Stimulated activated CD4-positive, alpha-beta T cell treated with anti-CD3 and anti-CD28 coated beads, Interleukin-15, amount 100 ng/mL, for 48 hours (primary cell): Measurements from ENCODE around the gene IRX2.

Source experiments
- DNase-seq, 2 donors: peaks; one replicate each; pipeline ENCODE4 v3.0.0-alpha.2; 2020; ENCODE audit warnings: low read depth in 2 of 2

Gene IRX2

DNA sequence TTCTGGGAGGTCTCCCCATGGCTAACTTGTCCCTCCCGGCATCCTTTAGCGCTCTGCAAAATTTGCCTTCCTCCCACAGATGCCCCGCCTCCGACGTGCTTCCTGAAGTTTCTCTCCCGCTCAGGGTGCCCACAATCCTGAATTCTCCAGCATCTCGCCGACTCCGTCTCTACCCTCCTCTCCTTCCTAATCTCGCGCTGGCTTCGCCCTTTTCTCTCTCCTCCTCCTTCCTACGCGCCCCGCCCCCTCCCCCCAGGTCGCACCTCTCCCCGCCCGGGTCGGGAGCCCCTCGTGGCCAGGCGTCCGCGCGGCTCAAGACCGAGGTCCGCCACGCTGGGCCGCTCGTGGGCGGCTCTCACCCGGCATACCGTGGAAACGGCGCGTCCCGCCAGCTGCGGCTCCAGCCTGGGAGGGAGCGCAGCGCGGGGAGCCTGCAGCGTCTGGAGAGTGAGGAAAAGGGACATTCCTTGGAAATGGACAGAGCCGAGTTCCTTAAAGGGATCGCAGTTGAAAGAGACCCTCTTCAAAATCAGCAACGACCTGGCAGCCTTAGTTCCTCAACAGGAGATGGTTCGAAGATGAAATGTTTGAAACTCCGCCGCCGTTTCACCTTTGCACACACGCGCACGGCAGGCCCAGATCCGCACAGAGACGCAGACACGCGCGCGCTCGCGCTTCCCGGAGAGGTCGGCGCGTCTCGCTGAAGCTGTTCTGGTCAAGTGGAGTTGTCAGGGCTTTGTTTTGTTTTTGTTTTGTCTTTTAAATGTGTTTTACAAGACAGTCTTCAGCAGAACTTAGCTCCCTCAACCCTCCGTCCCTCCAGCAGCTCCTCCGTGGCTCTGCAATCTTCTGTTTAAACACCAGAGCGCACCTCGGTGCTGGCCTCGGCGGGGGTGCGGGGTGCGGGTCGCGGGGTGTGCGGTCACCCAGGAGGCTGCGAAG, 5.0 kb upstream of the IRX2 start:
- no peak for DNase-seq

DNA sequence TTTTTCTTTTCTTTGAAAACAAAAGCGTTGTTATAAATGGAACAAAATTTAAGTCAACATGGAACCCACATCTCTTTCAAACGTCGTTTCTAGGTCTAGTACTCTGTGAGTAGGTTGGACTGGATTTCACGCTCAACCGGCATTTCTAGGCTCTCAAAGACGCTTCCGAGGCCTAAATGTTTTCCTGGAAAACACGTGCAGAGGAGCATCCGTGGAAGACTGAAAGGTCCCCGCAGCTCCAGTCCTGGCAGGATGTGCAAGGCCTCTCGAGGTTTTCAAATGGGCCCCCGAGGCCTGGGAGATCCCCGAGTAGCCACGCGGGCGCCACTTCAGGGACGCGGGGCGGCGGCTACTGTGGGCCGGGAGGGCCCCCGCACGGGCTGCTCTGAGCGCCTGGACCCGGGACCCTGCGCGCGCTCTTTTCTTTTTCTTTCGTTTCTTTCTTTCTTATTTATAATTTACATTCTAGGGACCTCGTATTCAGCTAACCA, 4.2 kb upstream of the IRX2 start:
- no peak for DNase-seq

DNA sequence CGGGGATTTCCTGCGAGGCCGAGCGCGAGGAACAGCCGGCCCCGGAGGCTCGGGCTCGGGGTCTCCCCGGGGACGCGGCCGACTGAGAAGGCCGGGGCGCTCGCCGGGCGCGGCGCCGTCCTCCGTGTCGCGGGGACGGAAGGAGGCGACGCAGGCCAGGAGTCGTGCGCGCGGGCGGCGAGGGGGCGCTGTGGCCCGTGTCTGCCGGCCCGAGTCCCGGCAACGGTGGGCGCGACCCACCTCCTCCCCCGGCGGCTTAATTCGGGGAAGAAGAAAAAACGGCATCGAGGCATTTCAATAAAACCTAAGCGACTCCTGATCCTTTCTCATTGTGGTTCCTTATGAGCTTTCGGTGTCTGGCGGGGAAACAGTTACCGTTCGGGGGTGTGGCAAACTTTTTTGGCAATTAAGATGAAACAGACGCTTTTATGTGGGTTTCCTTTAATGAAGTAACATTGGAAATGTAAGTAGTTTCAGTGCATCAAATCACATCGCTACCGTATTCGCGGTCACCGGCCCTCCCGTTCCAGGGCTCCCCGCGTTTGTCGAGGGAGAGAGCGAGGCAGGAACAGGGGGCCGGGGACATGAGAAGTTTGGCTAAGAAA, 3.7 kb upstream of the IRX2 start:
- DNase-seq, result no peak

DNA sequence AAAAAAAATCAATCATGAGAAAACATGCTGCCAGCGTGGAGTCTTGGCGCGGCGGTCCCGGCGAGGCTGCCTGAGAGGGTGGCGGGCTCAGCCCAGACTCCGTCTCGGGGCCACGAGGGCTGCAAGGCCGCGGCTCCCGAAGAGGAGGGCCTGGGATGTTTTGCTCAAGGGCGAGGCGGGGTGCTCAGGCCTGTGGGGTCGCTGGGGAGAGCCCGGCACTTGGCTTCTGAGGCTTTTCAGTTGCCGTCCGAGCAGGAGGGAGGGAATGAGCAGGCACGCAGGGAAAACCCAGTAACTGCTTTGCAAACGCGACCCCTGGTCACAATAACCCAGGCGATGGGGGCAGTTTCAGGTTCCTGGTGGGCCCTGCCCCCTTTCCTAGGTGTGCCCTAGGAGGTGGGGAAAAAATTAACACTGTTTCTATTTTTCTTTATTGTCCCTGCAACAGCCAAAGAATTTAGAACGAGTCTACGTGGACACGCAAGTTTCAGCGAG, 3.2 kb upstream of the IRX2 start:
- DNase-seq, result no peak

DNA sequence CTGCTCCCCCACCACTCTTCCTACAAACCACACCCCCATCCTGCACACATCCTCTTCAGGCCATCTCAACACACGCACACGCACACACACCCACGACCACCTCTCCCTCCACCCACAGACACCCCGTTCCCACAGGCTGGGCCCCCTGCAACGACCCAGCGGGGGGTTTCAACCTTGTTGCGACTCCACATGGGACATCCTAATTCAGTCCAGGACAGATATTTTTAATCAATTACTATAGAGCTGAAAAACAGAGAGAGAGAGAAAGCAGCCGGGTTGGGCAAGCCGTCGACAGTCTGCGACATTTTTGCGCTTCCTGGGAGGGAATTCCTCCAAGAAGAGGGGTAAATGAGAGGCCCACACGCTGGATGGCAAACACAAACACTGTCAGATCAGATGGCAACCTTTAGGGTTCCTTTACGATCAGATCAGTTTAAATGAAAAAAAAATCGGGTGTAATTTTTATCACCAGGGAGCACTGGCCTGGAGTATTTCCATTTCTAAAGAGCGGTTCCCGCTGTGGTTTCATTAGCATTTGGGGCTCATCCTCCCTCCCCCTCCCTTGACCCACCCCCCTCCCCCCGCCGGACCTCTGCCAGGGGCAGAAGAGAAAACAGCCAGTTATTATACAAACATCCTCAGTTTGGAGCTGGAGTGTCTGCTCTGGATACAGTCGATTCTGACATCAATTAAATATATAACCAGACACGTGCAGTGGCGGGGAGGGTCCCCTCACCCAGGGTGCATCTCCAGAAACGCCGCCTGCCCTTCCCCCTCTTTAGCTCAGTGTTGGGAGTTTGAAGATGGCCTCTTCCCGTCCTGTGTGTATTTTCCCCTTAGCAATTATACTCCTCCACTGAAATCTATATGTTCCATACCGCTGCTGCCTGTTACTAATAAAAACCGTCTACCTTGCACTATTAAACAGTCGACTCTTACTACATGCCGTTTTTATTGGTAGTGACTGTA, 2.3 kb upstream of the IRX2 start:
- DNase-seq, result no peak

DNA sequence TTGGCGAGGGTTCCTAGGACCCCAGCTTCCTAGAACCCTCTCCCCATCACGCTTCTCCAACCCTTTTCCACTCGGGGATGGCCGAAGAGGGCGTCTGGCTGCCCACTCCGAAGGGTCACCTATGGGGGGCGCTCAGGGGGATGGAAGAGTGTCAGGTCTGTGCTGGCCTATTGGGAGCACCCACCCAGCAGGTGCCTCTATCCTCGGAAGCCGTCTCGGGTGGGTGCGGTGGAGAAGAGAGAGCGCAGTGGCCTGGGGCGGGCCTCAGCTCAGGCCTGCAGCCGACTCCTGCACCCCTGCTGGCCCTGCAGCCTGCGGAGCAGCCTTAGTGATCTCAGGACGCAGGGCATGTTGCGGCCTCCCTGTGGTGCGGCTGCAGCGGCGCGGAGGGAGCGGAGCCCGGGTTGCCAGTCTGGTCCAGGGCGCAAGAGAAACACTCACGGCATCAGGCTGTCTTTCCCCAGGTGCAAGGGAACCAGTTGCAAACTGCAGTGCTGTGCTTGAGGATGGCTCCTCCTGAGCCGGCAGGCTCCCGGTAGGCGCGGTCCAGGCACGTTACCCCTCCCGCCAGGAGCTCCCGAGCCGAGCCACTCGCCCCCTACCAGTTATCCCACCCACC, 1.5 kb upstream of the IRX2 start:
- no peak for DNase-seq

DNA sequence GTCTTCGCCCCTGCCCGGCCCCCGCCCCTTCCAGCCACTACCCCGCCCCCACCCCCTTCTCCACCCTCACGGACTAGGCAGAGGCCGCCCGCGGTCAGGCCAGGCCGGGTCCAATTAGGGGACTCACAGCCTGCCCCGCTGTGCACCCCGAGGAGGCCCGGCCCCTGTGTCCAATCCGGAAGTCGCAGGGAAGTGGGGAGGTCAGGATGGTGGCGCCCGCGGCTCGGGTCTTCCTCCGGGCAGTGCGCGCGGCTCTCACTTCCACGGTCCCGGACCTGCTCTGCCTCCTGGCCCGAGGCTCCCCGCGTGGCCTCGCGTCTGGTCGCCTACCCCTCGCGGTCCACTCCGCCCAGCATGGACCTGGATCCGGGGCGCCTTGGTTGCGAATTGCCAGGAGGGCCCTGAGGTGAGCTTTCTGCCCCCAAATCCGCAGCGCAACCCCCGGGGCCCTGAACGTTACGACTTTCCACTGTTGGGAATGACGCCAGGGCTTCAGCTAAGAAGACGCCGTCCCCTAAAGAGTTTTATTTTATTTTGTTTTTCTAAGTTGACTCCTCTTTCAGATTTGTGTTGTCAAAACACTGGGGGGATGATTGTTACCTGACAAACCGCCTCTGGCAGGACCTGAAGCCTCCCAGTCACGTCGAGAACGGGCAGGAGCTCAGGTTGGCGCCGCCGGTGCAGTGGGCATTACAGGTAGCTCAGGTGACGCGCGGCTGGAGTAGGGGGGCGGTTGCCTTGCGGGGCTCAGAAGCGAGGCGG, 763 bp upstream of the IRX2 start:
- DNase-seq, result no peak

DNA sequence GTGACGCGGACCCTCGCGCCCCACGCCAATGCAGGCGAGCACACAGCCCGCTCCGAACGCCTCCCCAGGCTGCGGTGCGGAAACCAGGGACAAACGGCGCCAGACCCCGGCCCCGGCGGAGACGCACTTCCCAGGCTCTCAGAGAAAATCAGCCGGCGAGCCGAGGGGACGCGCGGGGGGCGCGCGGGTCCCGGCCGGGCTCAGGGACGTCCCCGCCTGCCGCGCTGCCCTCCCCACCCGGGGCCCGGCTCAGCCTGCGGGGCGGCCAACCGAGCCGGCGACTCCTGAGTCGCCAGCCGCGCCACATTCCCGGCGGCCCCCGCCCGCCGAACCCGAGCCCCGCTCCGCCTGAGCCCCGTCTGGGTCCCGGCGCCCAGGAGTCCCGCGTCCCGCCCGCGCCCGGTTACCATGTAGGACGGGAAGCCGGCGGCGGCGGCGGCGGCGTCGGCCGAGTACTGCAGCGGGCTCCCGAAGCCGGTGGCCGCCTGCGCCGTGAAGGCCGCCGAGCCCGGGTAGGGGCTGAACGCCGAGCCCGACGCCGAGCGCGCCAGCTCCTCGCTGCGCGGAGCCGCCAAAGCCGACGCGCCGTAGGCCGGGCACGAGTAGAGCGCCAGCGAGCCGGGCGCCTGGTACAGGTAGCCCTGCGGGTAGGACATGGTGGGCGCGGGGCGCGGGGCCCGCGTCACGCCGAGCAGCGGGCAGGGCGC, 566 bp downstream of the IRX2 start:
- DNase-seq, result no peak

DNA sequence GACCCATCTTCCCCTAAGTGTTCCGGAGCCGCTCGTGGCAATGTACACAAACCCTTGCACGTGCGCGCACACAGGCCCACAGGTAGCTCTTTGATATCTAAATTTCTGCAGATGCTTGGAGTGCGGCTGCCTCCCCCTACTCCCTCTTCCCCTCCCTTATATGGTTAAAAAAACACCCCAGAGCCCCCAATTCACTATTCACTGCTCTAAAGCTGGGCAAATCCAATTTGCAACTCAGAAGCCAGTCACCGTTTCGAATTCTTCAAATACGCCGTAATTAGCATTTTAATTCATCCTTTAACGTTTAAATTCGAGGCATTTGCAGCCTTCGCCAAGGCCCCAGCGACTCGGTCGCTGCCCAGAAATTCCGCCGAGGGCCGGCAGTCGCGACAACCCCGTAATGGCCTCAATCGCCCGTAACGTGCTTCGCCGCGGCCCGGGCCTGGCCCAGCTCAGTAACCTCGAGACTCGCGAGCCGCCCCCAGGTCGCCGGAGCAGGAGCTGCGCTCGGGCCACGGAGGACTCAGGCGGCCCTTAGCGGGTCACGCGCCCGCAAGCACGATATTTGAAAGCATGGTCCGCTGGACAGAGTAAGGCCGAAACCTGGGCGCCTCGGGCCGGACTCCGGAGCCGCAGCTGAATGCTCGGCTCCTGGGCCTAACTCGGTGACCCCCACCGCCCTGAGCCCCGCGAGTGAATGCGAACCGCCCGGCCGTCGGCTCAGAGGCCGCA, 1.3 kb downstream of the IRX2 start:
- no peak for DNase-seq

DNA sequence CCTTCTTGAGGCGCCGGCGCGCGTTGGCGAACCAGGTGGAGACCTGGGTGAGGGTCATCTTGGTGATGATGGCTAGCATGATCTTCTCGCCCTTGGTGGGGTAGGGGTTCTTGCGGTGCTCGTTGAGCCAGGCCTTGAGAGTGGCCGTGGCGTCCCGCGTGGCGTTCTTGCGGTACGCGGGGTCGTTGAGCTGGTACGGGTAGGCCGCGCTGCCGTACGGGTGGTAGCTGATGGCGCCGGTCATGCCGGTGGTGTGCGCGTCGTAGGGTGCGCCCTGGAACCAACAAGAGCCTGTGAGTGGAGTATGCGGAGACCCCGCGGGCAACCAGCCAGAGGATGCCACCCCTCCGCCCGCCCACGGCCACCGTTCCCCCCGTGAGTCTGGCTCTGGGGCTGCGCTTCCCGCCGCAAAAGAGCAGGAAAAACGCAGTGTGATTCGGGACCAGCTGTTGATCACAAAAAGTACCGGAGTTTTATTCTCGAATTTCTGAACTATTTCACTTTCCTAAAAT, 1.9 kb downstream of the IRX2 start:
- no peak for DNase-seq

DNA sequence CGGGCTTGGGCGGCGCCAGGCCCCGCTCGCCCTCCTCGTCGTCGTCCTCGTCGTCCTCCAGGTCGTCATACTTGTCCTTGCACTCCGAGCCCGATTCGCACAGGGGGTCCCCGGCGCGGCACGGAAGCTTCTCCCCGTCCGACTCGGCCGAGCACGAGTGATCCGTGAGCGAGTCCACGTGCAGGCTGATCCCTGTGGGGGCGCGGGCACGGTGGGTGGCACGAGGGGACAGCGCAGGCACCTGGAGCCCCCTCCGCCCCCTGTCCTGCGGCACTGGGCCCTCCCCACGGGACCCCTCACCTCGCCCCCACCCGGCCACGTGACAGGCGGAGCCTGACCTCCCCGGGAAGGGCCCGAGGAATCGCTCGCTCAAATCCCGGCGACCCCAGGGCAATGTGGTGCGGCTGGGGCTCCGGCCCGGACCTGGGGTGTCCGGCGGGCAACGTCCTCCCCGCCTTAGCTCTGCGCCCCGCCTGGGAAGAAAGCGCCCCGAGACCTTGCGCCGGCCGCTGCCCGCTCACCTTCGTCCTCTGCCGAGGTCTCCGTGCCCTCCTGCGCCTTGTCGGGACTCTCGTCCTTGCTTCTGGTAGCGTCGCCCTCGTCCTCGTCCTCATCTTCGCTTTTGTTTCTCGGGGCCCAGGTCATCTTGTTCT, 2.5 kb downstream of the IRX2 start:
- DNase-seq, result no peak

GRCh38 chr5:2748179-2748860, 3.2 kb downstream of the IRX2 start:
- DNase-seq, result no peak

- DNase-seq, result no peak
These were observed 3.9 kb downstream of the IRX2 start for GRCh38 chr5:2747363-2748162.

- DNase-seq, result no peak
These were observed 4.9 kb downstream of the IRX2 start for GRCh38 chr5:2746561-2747032.

DNA sequence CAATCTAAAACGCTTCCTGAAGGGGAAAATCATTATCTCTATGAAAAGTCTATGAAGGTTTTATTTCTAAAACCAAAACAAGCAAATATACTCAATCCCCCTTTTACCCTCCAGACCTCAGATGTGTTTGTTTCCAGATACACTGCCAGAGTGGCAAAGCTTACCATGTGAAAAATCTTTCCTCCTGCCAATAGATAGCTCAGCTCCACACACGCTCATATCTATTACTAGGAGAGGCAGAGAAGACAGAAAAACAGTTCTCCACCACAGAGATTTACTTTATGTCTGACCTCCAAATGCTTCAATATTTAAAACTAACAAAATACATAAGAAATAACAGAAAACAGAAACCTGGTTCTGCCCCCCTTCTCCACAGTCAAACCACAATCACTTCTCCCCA, 7.0 kb downstream of the IRX2 start:
- DNase-seq, result no peak

GRCh38 chr5:2742921-2743679, 8.4 kb downstream of the IRX2 start:
- DNase-seq, result no peak
